Vagina (tissue), 2 donors: ENCODE results near the gene LIMS1. TPM values are rescaled to one million over a fixed set of nuclear protein-coding genes. Genes with fewer than 3 reads are reported as not detected.
A peak's percentile ranks its signal among the peaks of the same experiment; 100 is the strongest.

Source experiments
- DNase-seq, 2 donors: peaks; one replicate each; pipeline ENCODE4 v3.0.0-alpha.2; 2017; ENCODE audit errors: extremely low spot score in 2 of 2
- H3K27ac ChIP-seq: fragments of 200-600 bp; sonication (generic); one replicate; pipeline ENCODE4 v1.5.1; 2019
- H3K27me3 ChIP-seq: fragments of 200-600 bp; sonication (generic); one replicate; pipeline ENCODE4 v1.5.1; 2019
- H3K36me3 ChIP-seq, 2 donors: fragments of 200-600 bp; sonication (generic); one replicate each; pipeline ENCODE4 v1.5.1; 2017 to 2019
- H3K4me1 ChIP-seq: fragments of 200-600 bp; sonication (generic); one replicate; pipeline ENCODE4 v1.5.1; 2019
- H3K4me3 ChIP-seq, 2 donors: fragments of 200-600 bp; sonication (generic); 1 replicate in 1 of 2; 2 replicates in 1 of 2; pipeline ENCODE4 v1.5.1; 2016 to 2019
- H3K9me3 ChIP-seq: fragments of 200-600 bp; sonication (generic); one replicate; pipeline ENCODE4 v1.5.1; 2019
- POLR2A ChIP-seq, 2 donors: fragments of 450-650 bp; IDR thresholded peaks; one replicate each; pipeline ENCODE4 v1.6.1; 2017; ENCODE audit warnings: antibody characterized with exemption in 2 of 2, mild to moderate bottlenecking in 2 of 2, moderate library complexity in 2 of 2
- POLR2AphosphoS5 ChIP-seq, 2 donors: sonication (generic); formaldehyde crosslinking; IDR thresholded peaks; one replicate each; pipeline ENCODE4 v1.9.0; 2017; ENCODE audit warnings: antibody characterized with exemption in 2 of 2, mild to moderate bottlenecking in 2 of 2, low read depth in 1 of 2; ENCODE audit not compliant: insufficient read depth in 1 of 2
- intact Hi-C: fragments of 100-400 bp; cut with DNase I; formaldehyde crosslinking; loops from one replicate; pipeline ENCODE4 v1.15.1; 2023
- total RNA-seq: library from RNA; depleted of rRNA; stranded (reverse); fragments of >200 nt; gene quantifications from one replicate; pipeline ENCODE4 v1.2.3, GENCODE V29; 2016
- TF ChIP-seq, protein P1 (sequence below), 3 experiments: fragments of 450-650 bp in 2 of 3; fragments of 200-600 bp in 1 of 3; sonication (generic) in 1 of 3; IDR thresholded peaks; one replicate each; pipeline ENCODE4 v1.5.1; 2017 to 2019; ENCODE audit warnings: antibody characterized with exemption in 3 of 3, mild to moderate bottlenecking in 2 of 3, moderate library complexity in 2 of 3

The LIMS1 gene
- total RNA-seq, 1 donor from 2014 or later = 66.0 TPM

DNA sequence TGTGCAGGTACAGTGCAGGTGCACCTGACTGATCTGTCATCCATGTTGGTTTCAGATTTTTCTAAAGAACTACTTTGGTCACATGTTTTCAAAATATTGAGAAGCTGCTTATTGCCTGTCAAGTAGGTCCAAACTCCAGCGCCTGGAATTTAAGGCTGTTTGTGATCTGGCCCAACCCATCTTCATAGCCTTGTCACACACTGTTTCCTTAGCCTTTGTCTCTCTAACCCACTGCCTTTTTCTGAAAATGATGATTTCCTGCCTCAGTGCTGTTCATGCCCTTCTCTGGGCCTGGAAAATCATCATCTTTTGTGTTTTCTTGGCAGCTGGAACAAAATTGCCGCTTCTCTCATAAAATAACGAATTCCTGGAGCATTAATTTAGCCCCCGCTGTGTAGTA, 7.2 kb downstream of the LIMS1 start:
- H3K4me3 ChIP-seq = no peak overlapping the region
- no peak for DNase-seq
- H3K27ac ChIP-seq = peak overlapping the region; percentile 33
- H3K4me1 ChIP-seq = peaks cover 50% of the 10 kb centered on the region
- no peaks in the 10 kb centered on the region for H3K9me3 ChIP-seq
- no peaks in the 10 kb centered on the region for H3K36me3 ChIP-seq
- intact Hi-C loops = no loop called here
- no peak for TF ChIP-seq POLR2A (IDR thresholded peaks at IDR 0.05)
- TF ChIP-seq, protein P1, sequence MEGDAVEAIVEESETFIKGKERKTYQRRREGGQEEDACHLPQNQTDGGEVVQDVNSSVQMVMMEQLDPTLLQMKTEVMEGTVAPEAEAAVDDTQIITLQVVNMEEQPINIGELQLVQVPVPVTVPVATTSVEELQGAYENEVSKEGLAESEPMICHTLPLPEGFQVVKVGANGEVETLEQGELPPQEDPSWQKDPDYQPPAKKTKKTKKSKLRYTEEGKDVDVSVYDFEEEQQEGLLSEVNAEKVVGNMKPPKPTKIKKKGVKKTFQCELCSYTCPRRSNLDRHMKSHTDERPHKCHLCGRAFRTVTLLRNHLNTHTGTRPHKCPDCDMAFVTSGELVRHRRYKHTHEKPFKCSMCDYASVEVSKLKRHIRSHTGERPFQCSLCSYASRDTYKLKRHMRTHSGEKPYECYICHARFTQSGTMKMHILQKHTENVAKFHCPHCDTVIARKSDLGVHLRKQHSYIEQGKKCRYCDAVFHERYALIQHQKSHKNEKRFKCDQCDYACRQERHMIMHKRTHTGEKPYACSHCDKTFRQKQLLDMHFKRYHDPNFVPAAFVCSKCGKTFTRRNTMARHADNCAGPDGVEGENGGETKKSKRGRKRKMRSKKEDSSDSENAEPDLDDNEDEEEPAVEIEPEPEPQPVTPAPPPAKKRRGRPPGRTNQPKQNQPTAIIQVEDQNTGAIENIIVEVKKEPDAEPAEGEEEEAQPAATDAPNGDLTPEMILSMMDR (IDR thresholded peaks at IDR 0.05) = no peak
- no peak for TF ChIP-seq POLR2AphosphoS5 (IDR thresholded peaks at IDR 0.05; ENCODE audit: insufficient read depth in 1 of 2, low read depth in 1 of 2)
- no peaks in the 10 kb centered on the region for H3K27me3 ChIP-seq

DNA sequence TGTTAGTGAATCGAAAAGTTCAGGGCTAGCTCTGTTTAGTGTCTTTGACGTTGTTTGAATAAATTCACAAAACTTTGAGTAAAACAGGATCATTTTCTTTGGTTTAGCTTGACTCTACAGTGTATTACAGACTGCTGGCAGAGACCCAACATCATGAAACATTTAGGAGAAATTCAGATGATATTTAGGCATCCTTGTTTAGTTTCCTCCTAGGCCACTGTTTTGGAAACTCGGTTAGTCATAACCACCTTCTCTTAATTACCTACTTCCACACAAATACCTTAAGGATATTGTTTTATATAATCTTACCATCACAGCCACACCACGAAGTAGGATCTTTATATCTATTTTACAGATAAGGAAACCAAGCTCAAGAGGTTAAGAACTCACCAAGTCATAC, 7.8 kb downstream of the LIMS1 start:
- no peak for TF ChIP-seq POLR2A (IDR thresholded peaks at IDR 0.05)
- no peak for TF ChIP-seq POLR2AphosphoS5 (IDR thresholded peaks at IDR 0.05; ENCODE audit: insufficient read depth in 1 of 2, low read depth in 1 of 2)
- TF ChIP-seq, protein P1 (IDR thresholded peaks at IDR 0.05) = no peak
- H3K4me3 ChIP-seq = no peak overlapping the region
- intact Hi-C loops = no loop called here
- H3K4me1 ChIP-seq = peaks cover 44% of the 10 kb centered on the region
- H3K9me3 ChIP-seq = no peaks in the 10 kb centered on the region
- no peak for DNase-seq
- H3K27ac ChIP-seq = peak overlapping the region; percentile 33
- H3K27me3 ChIP-seq = no peaks in the 10 kb centered on the region
- H3K36me3 ChIP-seq = no peaks in the 10 kb centered on the region

DNA sequence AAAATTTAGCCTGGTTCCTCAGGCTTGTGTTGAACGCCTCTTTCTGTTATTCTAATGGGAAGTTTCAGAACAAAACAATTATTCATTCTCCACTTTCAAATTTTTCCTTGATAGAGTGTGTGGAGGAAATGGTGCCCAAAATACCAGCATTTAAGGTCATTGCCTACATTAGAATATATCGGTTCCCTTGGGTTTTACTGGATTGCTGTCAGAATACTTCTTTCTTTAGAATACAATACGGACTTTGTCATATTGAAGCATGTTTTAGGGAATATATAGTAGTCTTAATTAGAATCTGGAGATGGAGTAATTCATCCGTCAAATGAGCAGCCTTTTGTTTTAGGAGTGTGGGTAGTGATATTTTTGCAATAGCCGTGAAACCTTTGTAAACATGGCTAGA, 13.3 kb downstream of the LIMS1 start:
- Histone ChIP-seq H3K27ac (no peak overlapping the region), H3K27me3 (no peaks in the 10 kb centered on the region), H3K9me3 (no peaks in the 10 kb centered on the region), H3K4me1 (peaks cover 21% of the 10 kb centered on the region), H3K36me3 (no peaks in the 10 kb centered on the region), H3K4me3 (no peak overlapping the region)
- intact Hi-C loops = no loop called here
- DNase-seq = no peak
- TF ChIP-seq, protein P1 (IDR thresholded peaks at IDR 0.05) = no peak
- TF ChIP-seq POLR2A (IDR thresholded peaks at IDR 0.05) (no peak), POLR2AphosphoS5 (IDR thresholded peaks at IDR 0.05; ENCODE audit: insufficient read depth in 1 of 2, low read depth in 1 of 2) (no peak)

DNA sequence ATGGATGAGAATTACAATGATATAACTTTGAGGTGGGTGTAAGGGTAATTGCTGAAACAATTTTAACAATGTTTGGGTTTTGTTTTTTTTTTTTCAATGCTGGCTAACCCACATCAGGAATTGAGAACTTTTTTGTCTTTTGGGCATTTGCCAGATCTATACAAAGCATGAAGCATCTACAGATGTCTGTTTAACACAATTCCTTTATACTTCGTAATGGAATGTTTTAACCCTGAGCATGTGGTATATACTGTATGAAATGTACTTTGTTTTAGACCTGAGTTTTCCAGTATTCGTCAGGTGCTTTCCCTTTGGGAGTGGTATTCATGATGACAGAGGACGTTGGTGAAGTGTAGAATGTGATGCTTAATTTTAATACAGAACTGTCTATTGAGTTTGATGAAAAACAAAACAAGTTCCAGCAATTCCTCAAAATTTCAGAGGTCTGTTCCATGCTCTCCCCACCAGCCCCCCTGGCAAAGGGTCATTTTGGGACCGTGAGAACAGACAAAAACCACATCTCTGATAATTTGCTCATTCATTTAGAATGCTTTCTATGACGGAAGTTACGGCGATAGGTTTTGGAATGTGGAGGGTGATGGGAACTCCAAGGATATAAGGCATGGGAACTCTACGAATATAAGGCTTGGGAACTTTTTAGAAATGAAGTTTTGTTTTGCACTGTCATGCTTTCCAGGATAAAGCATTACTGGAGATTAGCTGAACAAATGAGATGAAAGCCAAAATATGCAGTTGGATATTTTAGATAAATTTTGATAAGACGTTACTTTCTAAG, 14.1 kb downstream of the LIMS1 start:
- TF ChIP-seq, protein P1 (IDR thresholded peaks at IDR 0.05) = no peak
- TF ChIP-seq POLR2A (IDR thresholded peaks at IDR 0.05) (no peak), POLR2AphosphoS5 (IDR thresholded peaks at IDR 0.05; ENCODE audit: insufficient read depth in 1 of 2, low read depth in 1 of 2) (no peak)
- intact Hi-C loops = no loop called here
- Histone ChIP-seq H3K4me1 (peaks cover 24% of the 10 kb centered on the region), H3K27ac (no peak overlapping the region), H3K9me3 (no peaks in the 10 kb centered on the region), H3K4me3 (no peak overlapping the region), H3K27me3 (no peaks in the 10 kb centered on the region), H3K36me3 (no peaks in the 10 kb centered on the region)
- no peak for DNase-seq

DNA sequence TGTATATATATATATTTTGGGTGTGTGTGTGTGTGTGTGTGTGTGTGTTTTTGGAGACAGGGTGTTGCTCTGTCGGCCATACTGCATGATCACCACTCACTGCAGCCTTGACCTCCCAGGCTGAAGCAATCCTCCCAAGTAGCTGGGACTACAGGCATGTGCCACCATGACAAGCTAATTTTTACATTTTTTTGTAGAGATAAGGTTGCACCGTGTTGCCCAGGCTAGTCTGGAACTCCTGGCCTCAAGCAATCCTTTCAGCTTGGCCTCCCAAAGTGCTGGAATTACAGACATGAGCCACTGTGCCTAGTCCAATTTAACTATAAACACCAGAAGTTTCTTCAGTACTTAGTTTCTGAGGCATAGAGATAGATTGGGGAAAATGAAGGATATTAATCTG, 18.3 kb downstream of the LIMS1 start:
- no peak for DNase-seq
- H3K36me3 ChIP-seq = no peaks in the 10 kb centered on the region
- intact Hi-C loops = no loop called here
- TF ChIP-seq, protein P1 (IDR thresholded peaks at IDR 0.05) = no peak
- no peak for TF ChIP-seq POLR2AphosphoS5 (IDR thresholded peaks at IDR 0.05; ENCODE audit: insufficient read depth in 1 of 2, low read depth in 1 of 2)
- TF ChIP-seq POLR2A (IDR thresholded peaks at IDR 0.05) = no peak
- no peaks in the 10 kb centered on the region for H3K27me3 ChIP-seq
- peaks cover 35% of the 10 kb centered on the region for H3K4me1 ChIP-seq
- no peaks in the 10 kb centered on the region for H3K9me3 ChIP-seq
- H3K27ac ChIP-seq = peak overlapping the region; percentile 34
- no peak overlapping the region for H3K4me3 ChIP-seq
